ENCODE results near the gene PMEPA1. TPM values are rescaled to one million over a fixed set of nuclear protein-coding genes. Genes with fewer than 3 reads are reported as not detected.
A peak's percentile ranks its signal among the peaks of the same experiment; 100 is the strongest.

PMEPA1 gene
- total RNA-seq, 4 donors from 2014 or later: 10.4 to 37.8 (median 17.4) TPM

DNA sequence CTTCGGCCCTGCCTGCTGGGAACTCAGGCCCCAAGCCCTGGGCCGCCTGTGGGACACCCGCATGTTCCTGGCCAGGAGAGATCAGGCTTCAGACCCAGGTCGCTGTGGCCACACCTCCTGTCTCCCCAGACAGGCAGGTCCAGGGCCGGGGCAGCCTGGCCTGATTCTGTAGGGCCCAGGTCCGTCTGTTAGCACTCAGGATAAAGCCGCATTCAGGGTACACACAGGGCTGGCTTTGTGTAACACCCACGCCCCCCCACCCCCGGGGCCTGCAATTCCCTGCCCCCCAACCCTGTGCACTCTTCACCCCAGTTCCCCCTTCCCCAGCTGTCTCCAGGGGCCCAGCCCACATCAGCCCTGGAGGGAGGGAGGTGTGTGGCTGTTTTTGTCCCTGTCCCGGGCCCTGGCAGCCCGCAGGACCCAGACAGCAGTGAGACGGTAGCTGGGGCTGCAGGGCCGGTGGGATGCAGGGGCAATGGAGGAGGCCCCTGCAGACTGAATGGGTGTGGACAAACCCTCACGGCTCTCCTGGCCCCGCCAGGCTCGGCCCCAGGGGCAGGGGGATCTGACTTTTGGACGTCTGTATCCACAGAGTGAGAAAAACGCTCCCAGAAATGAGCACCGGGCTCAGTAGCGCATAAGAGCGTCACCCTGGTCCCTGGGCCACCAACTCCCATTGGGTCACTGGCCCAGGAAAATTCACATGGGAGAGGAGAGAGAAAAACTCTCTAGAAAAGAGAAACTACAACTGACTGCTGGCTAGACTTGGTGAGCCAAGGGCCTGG is 47.2 kb downstream of the PMEPA1 start:
- Histone ChIP-seq H3K27me3 (no peaks in the 10 kb centered on the region), H3K27ac (replicated peaks in 1 of 4) (peak overlapping the region in 1 of 4 donors; percentile 25), H3K36me3 (peaks cover 0 to 19% (median 16%) of the 10 kb centered on the region in 4 donors), H3K9me3 (no peaks in the 10 kb centered on the region), H3K4me1 (peaks cover 8 to 58% (median 37%) of the 10 kb centered on the region in 4 donors), H3K4me3 (no peak overlapping the region)
- DNase-seq (ENCODE audit: extremely low spot score): no peak
- WGBS: 75% methylated on average over 20 of the region's 21 CpGs
- TF ChIP-seq POLR2AphosphoS5 (IDR thresholded peaks at IDR 0.05): no peak
- no peak for TF ChIP-seq EP300 (IDR thresholded peaks at IDR 0.05)
- TF ChIP-seq POLR2A (IDR thresholded peaks at IDR 0.05; ENCODE audit: low read depth): no peak
- TF ChIP-seq, protein P1, sequence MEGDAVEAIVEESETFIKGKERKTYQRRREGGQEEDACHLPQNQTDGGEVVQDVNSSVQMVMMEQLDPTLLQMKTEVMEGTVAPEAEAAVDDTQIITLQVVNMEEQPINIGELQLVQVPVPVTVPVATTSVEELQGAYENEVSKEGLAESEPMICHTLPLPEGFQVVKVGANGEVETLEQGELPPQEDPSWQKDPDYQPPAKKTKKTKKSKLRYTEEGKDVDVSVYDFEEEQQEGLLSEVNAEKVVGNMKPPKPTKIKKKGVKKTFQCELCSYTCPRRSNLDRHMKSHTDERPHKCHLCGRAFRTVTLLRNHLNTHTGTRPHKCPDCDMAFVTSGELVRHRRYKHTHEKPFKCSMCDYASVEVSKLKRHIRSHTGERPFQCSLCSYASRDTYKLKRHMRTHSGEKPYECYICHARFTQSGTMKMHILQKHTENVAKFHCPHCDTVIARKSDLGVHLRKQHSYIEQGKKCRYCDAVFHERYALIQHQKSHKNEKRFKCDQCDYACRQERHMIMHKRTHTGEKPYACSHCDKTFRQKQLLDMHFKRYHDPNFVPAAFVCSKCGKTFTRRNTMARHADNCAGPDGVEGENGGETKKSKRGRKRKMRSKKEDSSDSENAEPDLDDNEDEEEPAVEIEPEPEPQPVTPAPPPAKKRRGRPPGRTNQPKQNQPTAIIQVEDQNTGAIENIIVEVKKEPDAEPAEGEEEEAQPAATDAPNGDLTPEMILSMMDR (IDR thresholded peaks at IDR 0.05): no peak
- intact Hi-C loops (cut with DNase I): no loop called here

DNA sequence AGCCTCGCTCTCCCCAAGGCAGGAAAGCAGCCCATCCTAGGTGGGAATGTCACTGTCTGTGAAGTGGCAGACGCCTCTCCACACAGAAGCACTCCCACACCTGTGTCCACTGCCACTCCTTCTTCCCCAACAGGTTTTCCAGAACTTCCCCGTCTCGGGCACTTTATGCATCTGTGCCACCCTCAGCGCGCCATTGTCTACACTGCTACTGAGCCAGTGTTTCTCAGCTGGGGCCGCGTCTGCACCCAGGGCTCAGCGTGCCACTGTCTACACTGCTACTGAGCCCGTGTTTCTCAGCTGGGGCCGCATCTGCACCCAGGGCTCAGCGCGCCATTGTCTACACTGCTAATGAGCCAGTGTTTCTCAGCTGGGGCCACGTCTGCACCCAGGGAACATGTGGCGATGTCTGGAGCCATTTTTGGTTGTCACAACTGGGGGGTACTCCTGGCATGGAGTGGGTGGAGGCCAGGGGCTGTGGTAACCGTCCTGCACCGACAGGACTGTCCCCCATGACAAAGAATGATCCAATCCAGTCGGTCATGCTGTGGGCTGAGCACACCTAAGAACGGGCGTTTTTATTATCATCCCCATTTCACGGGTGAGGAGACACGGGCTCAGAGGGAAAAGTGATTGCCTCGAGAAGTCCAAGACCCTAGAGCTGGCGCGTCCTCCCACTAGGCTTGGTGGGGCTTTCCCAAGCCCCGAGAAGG is 47.9 kb downstream of the PMEPA1 start:
- peaks cover 0 to 25% (median 19%) of the 10 kb centered on the region in 4 donors for H3K36me3 ChIP-seq
- no peak overlapping the region for H3K27ac ChIP-seq (replicated peaks in 1 of 4)
- H3K9me3 ChIP-seq: no peaks in the 10 kb centered on the region
- TF ChIP-seq POLR2A (IDR thresholded peaks at IDR 0.05; ENCODE audit: low read depth) (no peak), EP300 (IDR thresholded peaks at IDR 0.05) (no peak), POLR2AphosphoS5 (IDR thresholded peaks at IDR 0.05) (no peak)
- TF ChIP-seq, protein P1 (IDR thresholded peaks at IDR 0.05): no peak
- H3K4me1 ChIP-seq: peaks cover 11 to 57% (median 42%) of the 10 kb centered on the region in 4 donors
- H3K4me3 ChIP-seq: no peak overlapping the region
- no peaks in the 10 kb centered on the region for H3K27me3 ChIP-seq
- intact Hi-C loops (cut with DNase I): no loop called here
- DNase-seq (ENCODE audit: extremely low spot score): no peak
- WGBS: 85% methylated on average over 21 of the region's 26 CpGs

DNA sequence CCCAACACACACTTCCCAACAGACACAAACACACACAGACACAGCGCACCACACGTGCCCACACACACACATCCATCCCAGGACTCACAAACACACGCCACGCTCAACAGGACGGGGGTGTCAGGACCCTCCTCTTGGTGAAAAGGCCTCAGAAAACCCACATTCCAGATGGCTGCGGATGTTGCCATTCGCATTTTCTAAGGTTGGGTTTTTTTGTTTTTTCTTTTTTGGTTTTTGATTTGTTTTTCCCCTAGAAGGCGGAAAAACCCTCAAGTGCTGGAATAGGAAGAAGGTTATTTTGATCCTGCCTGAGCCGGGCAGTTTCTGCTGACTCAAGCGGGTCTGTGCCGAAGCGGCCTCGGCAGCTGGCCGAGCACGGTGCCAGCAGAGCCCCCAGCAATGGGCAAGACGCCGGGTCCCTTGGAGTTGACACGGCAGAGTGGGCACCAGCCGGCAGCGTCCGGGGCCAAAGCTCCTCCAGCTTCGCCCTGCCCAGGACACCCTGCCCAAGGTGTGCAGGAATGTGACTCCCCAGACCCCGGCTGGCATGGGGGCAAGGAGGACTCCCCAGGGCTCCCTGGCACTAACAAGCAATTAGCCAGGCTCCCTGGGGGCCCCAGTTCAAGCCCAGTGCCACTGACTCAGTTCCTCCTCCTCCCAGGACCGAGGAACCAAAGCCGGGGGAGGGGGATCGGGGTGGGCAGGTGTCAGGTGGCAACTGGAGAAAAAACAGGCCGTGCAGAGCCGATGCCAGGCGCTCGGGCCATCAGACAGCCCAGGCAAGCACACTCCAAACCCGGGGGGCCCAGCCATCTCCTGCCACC is 48.7 kb downstream of the PMEPA1 start:
- no peak for DNase-seq (ENCODE audit: extremely low spot score)
- intact Hi-C loops (cut with DNase I): no loop called here
- TF ChIP-seq POLR2AphosphoS5 (IDR thresholded peaks at IDR 0.05) (no peak), POLR2A (IDR thresholded peaks at IDR 0.05; ENCODE audit: low read depth) (no peak), EP300 (IDR thresholded peaks at IDR 0.05) (no peak)
- TF ChIP-seq, protein P1 (IDR thresholded peaks at IDR 0.05): no peak
- Histone ChIP-seq H3K4me3 (no peak overlapping the region), H3K36me3 (peaks cover 0 to 33% (median 22%) of the 10 kb centered on the region in 4 donors), H3K27me3 (no peaks in the 10 kb centered on the region), H3K4me1 (peaks cover 11 to 55% (median 42%) of the 10 kb centered on the region in 4 donors), H3K27ac (replicated peaks in 1 of 4) (no peak overlapping the region), H3K9me3 (no peaks in the 10 kb centered on the region)
- WGBS: 96% methylated on average over 20 of the region's 31 CpGs

DNA sequence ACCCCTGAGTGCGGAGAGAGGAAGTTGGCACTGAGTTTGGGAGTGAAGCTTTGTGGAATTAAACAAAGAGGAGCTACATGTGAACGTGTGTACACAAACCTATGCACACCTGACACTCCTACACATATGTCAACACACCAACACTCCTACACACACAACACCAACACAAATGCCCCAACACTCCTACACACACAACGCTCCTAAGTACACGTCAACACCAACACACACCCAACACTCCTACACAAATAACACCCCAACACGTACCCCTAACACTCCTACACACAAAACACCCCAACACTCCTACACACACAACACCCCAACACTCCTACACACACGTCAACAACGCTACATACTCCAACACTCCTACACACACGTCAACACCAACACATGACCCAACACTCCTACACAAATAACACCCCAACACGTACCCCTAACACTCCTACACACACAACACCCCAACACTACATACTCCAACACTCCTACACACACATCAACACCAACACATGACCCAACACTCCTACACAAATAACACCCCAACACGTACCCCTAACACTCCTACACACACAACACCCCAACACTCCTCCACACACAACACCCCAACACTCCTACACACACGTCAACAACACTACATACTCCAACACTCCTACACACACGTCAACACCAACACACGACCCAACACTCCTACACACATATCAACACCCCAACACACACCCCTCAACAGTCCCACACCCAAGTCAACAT is 49.5 kb downstream of the PMEPA1 start:
- peaks cover 11 to 55% (median 42%) of the 10 kb centered on the region in 4 donors for H3K4me1 ChIP-seq

More for the DNA sequence above, 49.5 kb downstream of the PMEPA1 start:
- no peak for DNase-seq (ENCODE audit: extremely low spot score)
- H3K36me3 ChIP-seq: peaks cover 0 to 40% (median 24%) of the 10 kb centered on the region in 4 donors
- no peak overlapping the region for H3K27ac ChIP-seq (replicated peaks in 1 of 4)
- intact Hi-C loops (cut with DNase I): no loop called here
- 87% methylated on average over 13 of the region's 13 CpGs for WGBS
- no peak overlapping the region for H3K4me3 ChIP-seq
- H3K9me3 ChIP-seq: no peaks in the 10 kb centered on the region
- no peaks in the 10 kb centered on the region for H3K27me3 ChIP-seq
- TF ChIP-seq EP300 (IDR thresholded peaks at IDR 0.05): no peak
- TF ChIP-seq POLR2AphosphoS5 (IDR thresholded peaks at IDR 0.05): no peak
- no peak for TF ChIP-seq POLR2A (IDR thresholded peaks at IDR 0.05; ENCODE audit: low read depth)
- TF ChIP-seq, protein P1 (IDR thresholded peaks at IDR 0.05): no peak
